Stimulated activated CD8-positive, alpha-beta memory T cell treated with anti-CD3 and anti-CD28 coated beads, Interleukin-15, amount 100 ng/mL, for 4 hours (primary cell): Measurements from ENCODE around the gene ASCC3.

ENCODE experiments used
- DNase-seq, 2 donors: peaks; one replicate each; pipeline ENCODE4 v3.0.0-alpha.2; 2020; ENCODE audit warnings: low read depth in 2 of 2

The ASCC3 gene

DNA sequence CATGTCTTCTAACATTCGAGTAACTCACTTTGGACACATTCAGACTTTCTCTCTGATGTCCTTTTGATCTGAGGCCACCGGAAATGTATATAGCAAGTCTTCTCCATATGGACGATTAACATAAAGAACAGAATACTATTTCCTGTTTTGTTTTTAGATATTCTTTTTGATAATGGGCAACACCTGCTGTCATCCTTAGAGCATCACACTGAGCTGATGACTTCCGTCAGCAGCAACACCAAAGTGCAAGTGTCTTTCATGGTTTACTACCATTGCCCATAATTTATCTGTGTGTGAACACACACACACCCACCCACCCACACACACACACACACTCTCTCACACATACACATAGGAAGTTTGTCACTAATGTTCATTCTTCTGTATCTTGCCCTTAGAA is 303.7 kb downstream of the ASCC3 start:
- DNase-seq = no peak

GRCh38 chr6:100575921-100576320 is 305.2 kb downstream of the ASCC3 start:
- DNase-seq = no peak

DNA sequence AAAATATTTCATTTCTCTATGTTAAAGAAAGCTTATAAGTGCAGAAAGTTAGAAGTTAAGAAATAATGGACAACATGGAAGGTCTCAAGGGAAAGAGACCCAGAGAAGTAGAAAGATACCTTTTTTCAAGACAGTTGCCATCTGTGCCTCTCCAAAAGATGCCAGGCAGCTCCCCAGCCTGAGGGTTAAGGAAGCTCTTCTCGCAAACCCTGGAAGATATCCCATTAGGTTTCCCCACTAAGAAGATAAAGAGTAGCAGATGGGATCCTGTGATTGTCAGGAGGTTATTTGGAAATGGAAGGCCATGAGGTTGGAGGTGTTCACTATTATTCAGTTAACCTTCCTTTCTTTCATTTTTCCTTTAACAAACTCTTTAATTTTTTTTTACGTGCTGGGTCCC is 306.3 kb downstream of the ASCC3 start:
- DNase-seq = no peak

- DNase-seq = no peak
These were observed 308.0 kb downstream of the ASCC3 start for GRCh38 chr6:100573166-100573565.

DNA sequence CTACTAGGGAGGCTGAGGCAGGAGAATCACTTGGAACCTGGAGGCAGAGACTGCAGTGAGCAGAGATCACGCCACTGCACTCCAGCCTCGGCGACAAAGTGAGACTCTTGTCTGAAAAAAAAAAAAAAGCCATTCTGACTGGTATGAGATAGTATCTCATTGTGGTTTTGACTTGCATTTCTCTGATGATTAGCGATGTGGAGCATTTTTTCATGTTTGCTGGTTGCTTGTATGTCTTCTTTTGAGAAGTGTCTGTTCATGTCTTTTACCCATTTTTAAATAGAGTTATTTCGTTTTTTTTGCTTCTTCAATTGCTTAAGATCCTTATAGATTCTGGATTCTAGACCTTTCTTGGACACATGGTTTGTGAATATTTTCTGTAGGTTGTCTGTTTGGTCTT is 312.9 kb downstream of the ASCC3 start:
- no peak for DNase-seq

GRCh38 chr6:100566563-100566962 is 314.6 kb downstream of the ASCC3 start:
- DNase-seq = no peak

DNA sequence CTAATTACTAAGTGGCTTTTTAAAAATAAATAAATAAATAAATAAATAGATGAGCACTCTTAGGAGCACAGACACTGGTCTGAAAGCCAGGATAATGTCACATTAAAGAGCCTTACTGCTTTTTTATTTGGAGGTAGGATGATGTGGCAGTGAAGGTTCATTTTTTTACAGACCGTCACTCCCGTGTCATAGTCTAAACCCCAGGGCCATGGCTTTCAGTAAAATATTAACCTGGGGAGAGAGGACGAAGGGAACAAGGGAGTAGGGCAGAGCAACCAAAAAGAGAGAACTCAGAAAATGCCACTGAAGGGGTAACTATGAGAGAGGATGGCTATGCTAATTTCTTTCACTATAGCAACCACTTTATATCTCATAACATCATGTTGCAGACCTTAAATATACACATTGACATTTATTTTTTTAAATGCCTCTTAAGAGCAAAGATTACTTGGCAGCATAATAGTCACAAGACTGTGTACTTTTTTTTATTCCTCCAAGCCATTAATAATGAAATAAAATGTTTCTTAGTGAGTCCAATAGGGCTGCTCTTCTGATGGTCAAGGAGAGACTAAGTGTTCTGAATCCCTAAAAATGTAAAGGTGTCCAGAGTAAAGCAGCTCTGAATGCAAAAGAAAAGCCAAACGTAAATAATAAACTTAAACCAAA is 315.6 kb downstream of the ASCC3 start:
- DNase-seq = no peak

- DNase-seq = no peak
These were observed 321.3 kb downstream of the ASCC3 start for GRCh38 chr6:100559859-100560258.

GRCh38 chr6:100554228-100554627 is 326.9 kb downstream of the ASCC3 start:
- no peak for DNase-seq

DNA sequence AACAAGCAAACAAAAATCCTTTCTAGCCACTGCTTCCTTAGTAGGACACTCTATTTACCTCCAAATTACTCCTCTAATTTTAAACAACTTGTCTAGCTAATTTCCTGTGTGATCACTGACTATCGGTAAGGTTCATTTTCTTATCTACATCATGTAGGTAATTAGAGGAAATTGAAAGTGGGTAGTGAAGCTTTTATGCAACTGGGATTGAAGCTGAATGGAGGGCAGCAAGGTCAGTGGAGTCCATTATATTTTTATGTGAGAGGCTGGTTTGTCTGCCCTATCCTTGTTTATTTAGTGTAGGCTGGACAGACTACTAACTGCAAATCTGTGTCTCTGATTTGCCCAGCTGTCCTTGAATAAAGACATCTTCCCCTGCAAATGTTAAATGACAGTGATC is 327.9 kb downstream of the ASCC3 start:
- no peak for DNase-seq

DNA sequence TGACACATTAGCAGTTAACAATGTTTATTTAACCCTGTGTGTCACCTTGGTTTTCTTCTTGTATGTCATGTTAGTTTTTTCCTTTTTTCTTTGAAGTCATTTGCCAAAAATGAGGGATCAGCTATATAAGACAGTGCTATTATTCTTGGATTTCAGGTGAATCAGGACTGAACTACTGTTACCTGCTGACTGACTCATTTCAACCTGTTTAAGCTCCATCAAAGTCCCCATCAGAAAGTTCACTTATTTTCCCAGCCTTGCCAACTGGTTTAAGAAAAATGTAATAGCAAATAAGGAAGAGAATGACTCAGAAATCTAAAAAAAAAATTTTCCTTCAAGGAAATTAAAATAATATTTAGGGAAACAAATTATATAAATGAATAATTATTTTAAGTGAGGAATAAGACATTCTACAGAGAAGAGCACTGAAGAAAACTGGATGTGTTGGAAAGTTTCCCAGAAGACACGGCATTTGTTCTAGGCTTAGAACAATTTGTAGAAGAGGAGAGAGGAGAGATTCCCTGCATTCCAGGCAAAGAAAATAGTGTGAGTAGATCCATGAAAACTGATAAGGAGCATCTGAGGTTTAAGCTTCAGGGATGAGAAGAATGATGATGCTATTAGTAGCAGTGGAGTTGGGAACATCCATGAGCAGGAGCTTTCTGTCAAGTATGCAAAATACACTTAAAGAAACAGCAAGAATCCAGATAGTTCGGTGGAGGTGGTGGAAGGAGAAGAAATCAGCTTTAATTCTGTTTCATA is 331.5 kb downstream of the ASCC3 start:
- DNase-seq = no peak

- no peak for DNase-seq
These were observed 343.0 kb downstream of the ASCC3 start for GRCh38 chr6:100538086-100538485.

- DNase-seq = no peak
These were observed 362.5 kb downstream of the ASCC3 start for GRCh38 chr6:100518588-100518987.

DNA sequence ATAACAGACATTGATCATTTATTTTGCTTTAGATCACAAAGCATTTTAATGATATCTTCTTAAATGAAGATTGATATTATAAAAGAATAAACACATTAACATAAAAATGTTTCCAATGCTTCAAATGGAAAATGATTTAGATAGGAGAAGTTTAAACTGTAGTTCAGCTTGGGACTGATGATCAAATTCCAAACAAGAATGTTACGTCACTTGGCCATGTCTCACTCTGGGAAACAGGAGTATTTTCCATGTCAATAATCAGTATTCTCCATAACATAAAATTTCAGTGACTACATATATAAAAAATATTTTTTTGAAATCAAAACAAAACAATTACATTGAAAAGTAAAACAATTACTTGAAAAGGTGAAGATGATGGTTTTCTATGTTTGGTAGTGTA is 363.5 kb downstream of the ASCC3 start:
- DNase-seq = no peak

GRCh38 chr6:100517106-100517505 is 364.0 kb downstream of the ASCC3 start:
- no peak for DNase-seq

- no peak for DNase-seq
These were observed 366.5 kb downstream of the ASCC3 start for GRCh38 chr6:100514660-100515059.

- DNase-seq = no peak
These were observed 368.8 kb downstream of the ASCC3 start for GRCh38 chr6:100512203-100512862.

DNA sequence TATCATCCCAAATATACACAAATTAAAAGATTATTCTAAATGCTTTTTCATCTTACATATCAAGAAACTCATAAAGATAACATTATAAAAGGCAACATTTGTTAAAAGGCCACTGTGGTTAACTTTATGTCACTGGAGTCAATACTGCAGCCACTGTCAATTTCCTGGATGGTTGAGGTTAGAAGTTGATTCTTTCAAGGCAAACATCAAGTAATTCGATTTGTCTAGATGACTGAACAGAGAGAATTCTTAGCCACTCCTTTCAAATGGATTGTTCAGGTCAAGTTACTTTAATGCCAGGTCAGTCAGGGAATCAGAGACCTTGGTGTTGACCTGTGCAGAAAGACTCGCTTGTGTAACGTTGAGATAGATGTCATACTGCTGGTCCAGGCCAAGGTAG is 372.0 kb downstream of the ASCC3 start:
- DNase-seq = no peak

- DNase-seq = no peak
These were observed 374.5 kb downstream of the ASCC3 start for GRCh38 chr6:100506651-100507050.

GRCh38 chr6:100504786-100505737 is 376.1 kb downstream of the ASCC3 start:
- no peak for DNase-seq

DNA sequence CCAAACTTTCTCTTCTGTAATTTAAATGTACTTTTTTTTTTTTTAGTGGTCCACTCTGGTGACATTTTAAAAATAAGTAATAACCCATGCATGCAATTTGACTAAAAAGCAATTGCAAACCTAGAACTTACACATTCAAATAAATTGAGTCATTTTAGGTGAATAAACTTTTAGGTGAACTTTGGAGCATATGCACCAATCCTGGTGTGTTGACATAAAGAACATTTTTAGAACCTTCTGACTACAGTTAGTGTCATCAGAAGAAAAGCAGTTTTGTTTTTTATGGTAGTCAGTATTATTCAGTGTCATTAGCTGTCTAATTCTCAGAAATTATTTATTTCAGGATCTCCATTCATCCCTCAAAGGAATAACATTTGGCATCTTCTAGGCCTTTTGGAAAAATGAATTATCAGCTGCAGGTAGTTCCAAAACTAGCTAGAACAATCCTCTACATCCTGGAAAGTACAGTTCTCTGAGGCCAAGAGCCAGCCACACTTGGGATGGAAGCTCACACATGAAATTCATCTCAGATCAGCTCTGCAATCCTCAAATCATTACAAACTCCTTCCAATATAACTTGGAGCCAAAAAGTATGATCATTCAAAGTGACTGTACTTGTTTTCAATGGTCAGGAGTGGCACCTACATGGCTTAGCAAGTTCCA is 378.0 kb downstream of the ASCC3 start:
- DNase-seq = no peak
